HCT116 (cell line): ENCODE data around the gene DNAJC3. TPM values are rescaled to one million over a fixed set of nuclear protein-coding genes. Genes with fewer than 3 reads are reported as not detected.

Source experiments
- ATAC-seq: fragments of 200-7000 bp; cut with Tn5 transposase; 2 replicates; pipeline ENCODE4 v1.9.1; 2020; ENCODE audit warnings: mild to moderate bottlenecking, moderate library complexity
- BruUV-seq: library from RNA; stranded (reverse); fragments of 400-500 nt; replicated peaks from 2 replicates; lab custom pipeline; 2021; lab: Mats Ljungman, UMichigan
- CTCF ChIA-PET: fragments of 300-600 bp; sonication (Branson Sonifier 250); formaldehyde crosslinking; loops from one replicate; lab custom pipeline; 2021; ENCODE audit warnings: antibody characterized with exemption; lab: Charles Lee
- POLR2A ChIA-PET: fragments of 300-600, 350-600 bp; sonication (Branson Sonifier 250); formaldehyde crosslinking; loops from one replicate; lab custom pipeline; 2021; ENCODE audit warnings: antibody characterized with exemption; lab: Charles Lee
- RAD21 ChIA-PET, 2 experiments: fragments of 300-600 bp; sonication (Branson Sonifier 250); formaldehyde crosslinking; loops; one replicate each; lab custom pipeline; 2023; ENCODE audit warnings: low total read pairs in 2 of 2; ENCODE audit not compliant: uncharacterized antibody in 2 of 2, unreplicated experiment in 2 of 2, low non-redundant PET in 1 of 2; lab: Charles Lee
- DNase-seq: peaks from one replicate; pipeline ENCODE4 v3.0.0-alpha.2; 2010; ENCODE audit warnings: low read depth, low spot score
- H2AFZ ChIP-seq: fragments of 200-600 bp; shearing (Covaris generic), sonication (generic); 2 replicates; pipeline ENCODE4 v1.6.1; 2017; ENCODE audit warnings: low read depth, mixed run types, mixed read lengths, antibody characterized with exemption, low read length; ENCODE audit not compliant: poor library complexity, severe bottlenecking
- H3K27ac ChIP-seq: 2 replicates; pipeline ENCODE4 v1.5.1; 2012; ENCODE audit warnings: low read depth, low read length
- H3K27me3 ChIP-seq: fragments of 200-600 bp; sonication (generic); 2 replicates; pipeline ENCODE4 v1.6.1; 2016; ENCODE audit warnings: mixed run types, low read length, mixed read lengths; ENCODE audit not compliant: insufficient read depth
- H3K36me3 ChIP-seq, 2 experiments: fragments of 200-500 bp in 1 of 2; fragments of 200-600 bp in 1 of 2; sonication (Bioruptor generic) in 1 of 2; sonication (generic) in 1 of 2; 2 replicates each; pipeline versions ENCODE4 v1.5.1 to v1.6.1; 2014 to 2016; ENCODE audit warnings: low read length in 2 of 2, inconsistent platforms in 1 of 2, mixed read lengths in 1 of 2, mixed run types in 1 of 2; ENCODE audit not compliant: insufficient read depth in 2 of 2, control insufficient read depth in 1 of 2
- H3K4me1 ChIP-seq, 2 experiments: fragments of 200-600 bp in 1 of 2; sonication (generic) in 1 of 2; 2 replicates each; pipeline versions ENCODE4 v1.5.1 to v1.6.1; 2012 to 2017; ENCODE audit warnings: low read length in 2 of 2, inconsistent platforms in 1 of 2, mild to moderate bottlenecking in 1 of 2, mixed read lengths in 1 of 2, mixed run types in 1 of 2, moderate library complexity in 1 of 2; ENCODE audit not compliant: insufficient read depth in 2 of 2, control insufficient read depth in 1 of 2
- H3K4me2 ChIP-seq: fragments of 200-600 bp; sonication (generic); 2 replicates; pipeline ENCODE4 v1.6.1; 2017; ENCODE audit warnings: mixed run types, low read length, mixed read lengths
- H3K4me3 ChIP-seq, 2 experiments: fragments of 200-600 bp in 1 of 2; sonication (generic) in 1 of 2; replicated peaks in 1 of 2; 2 replicates each; pipeline ENCODE4 v1.5.1; 2011 to 2016; ENCODE audit warnings: low read length in 2 of 2, control low read depth in 1 of 2, low read depth in 1 of 2, mild to moderate bottlenecking in 1 of 2, mixed read lengths in 1 of 2, mixed run types in 1 of 2
- H3K79me2 ChIP-seq: fragments of 200-600 bp; sonication (generic); 2 replicates; pipeline ENCODE4 v1.6.1; 2017; ENCODE audit warnings: mild to moderate bottlenecking, mixed run types, low read length, moderate library complexity, mixed read lengths; ENCODE audit not compliant: insufficient read depth
- H3K9ac ChIP-seq: fragments of 200-600 bp; sonication (generic); 2 replicates; pipeline ENCODE4 v1.6.1; 2016; ENCODE audit warnings: low read length, mixed read lengths
- H3K9me2 ChIP-seq: fragments of 200-600 bp; sonication (generic), shearing (Covaris generic); 2 replicates; pipeline ENCODE4 v1.6.1; 2017; ENCODE audit warnings: mixed run types, mild to moderate bottlenecking, moderate library complexity; ENCODE audit not compliant: insufficient read depth
- H3K9me3 ChIP-seq, 2 experiments: fragments of 200-500 bp in 1 of 2; fragments of 200-600 bp in 1 of 2; sonication (Bioruptor generic) in 1 of 2; sonication (generic) in 1 of 2; 2 replicates each; pipeline ENCODE4 v1.6.1; 2014 to 2017; ENCODE audit warnings: low read length in 2 of 2, mixed read lengths in 2 of 2, inconsistent platforms in 1 of 2, low read depth in 1 of 2, mild to moderate bottlenecking in 1 of 2, mixed run types in 1 of 2, moderate library complexity in 1 of 2; ENCODE audit not compliant: control insufficient read depth in 1 of 2, insufficient read depth in 1 of 2
- H4K20me1 ChIP-seq: fragments of 200-600 bp; sonication (generic), shearing (Covaris generic); 2 replicates; pipeline ENCODE4 v1.6.1; 2017; ENCODE audit warnings: mixed run types, mild to moderate bottlenecking, moderate library complexity; ENCODE audit not compliant: insufficient read depth
- CEBPB ChIP-seq: IDR thresholded peaks from 2 replicates; pipeline ENCODE4 v1.6.1; 2012; ENCODE audit warnings: low read depth
- EGR1 ChIP-seq: IDR thresholded peaks from 2 replicates; pipeline ENCODE4 v1.6.1; 2012; ENCODE audit warnings: low read depth
- EZH2 ChIP-seq: fragments of 200-600 bp; sonication (generic); IDR thresholded peaks from 2 replicates; pipeline ENCODE4 v1.6.1; 2017; ENCODE audit warnings: antibody characterized with exemption, mixed run types
- EZH2phosphoT487 ChIP-seq: fragments of 200-600 bp; IDR thresholded peaks from 2 replicates; pipeline ENCODE4 v1.6.1; 2018; ENCODE audit warnings: antibody characterized with exemption, borderline replicate concordance
- FOSL1 ChIP-seq: IDR thresholded peaks from 2 replicates; pipeline ENCODE4 v1.6.1; 2012; ENCODE audit warnings: low read depth
- POLR2A ChIP-seq: IDR thresholded peaks from 2 replicates; pipeline ENCODE4 v1.7.0; 2011; ENCODE audit warnings: borderline replicate concordance; ENCODE audit not compliant: insufficient read depth, insufficient read length; ENCODE audit errors: extremely low read depth
- POLR2AphosphoS5 ChIP-seq: IDR thresholded peaks from 2 replicates; pipeline ENCODE4 v1.6.1; 2011; ENCODE audit warnings: mild to moderate bottlenecking, low read depth, low read length, moderate library complexity
- RAD21 ChIP-seq: IDR thresholded peaks from 2 replicates; pipeline ENCODE4 v1.6.1; 2012; ENCODE audit warnings: low read depth, mild to moderate bottlenecking
- REST ChIP-seq: IDR thresholded peaks from 2 replicates; pipeline ENCODE4 v1.6.1; 2012; ENCODE audit warnings: low read depth
- SP1 ChIP-seq: IDR thresholded peaks from 2 replicates; pipeline ENCODE4 v1.6.1; 2012; ENCODE audit warnings: low read depth
- SRF ChIP-seq: IDR thresholded peaks from 2 replicates; pipeline ENCODE4 v1.6.1; 2012; ENCODE audit warnings: low read depth
- TCF7L2 ChIP-seq: IDR thresholded peaks from 2 replicates; pipeline ENCODE4 v1.7.0; 2011; ENCODE audit warnings: borderline replicate concordance, inconsistent platforms; ENCODE audit not compliant: insufficient read depth, insufficient read length; ENCODE audit errors: extremely low read depth
- YY1 ChIP-seq: IDR thresholded peaks from 2 replicates; pipeline ENCODE4 v1.6.1; 2011; ENCODE audit warnings: low read length, low read depth, moderate library complexity, mild to moderate bottlenecking; ENCODE audit not compliant: insufficient replicate concordance; ENCODE audit errors: extremely low read depth
- ZFX ChIP-seq: fragments of 450-650 bp; IDR thresholded peaks from 2 replicates; pipeline ENCODE4 v1.6.1; 2017
- intact Hi-C: fragments of 100-400 bp; cut with micrococcal nuclease; formaldehyde crosslinking; loops from 2 replicates; pipeline ENCODE4 v1.10.0; 2022
- total RNA-seq: library from RNA; stranded (reverse); gene quantifications from one replicate; pipeline ENCODE4 v1.2.1, GENCODE V29; 2021; ENCODE audit not compliant: unreplicated experiment
- TF ChIP-seq, protein P1 (sequence below): IDR thresholded peaks from 2 replicates; pipeline ENCODE4 v1.6.1; 2011; ENCODE audit warnings: mild to moderate bottlenecking, low read length, moderate library complexity; ENCODE audit not compliant: insufficient replicate concordance; ENCODE audit errors: extremely low read depth
- TF ChIP-seq, protein P2 (sequence below): IDR thresholded peaks from 2 replicates; pipeline ENCODE4 v1.6.1; 2012

The DNAJC3 gene
- total RNA-seq, 1 experiment from 2014 or later, result 28.5 TPM

GRCh38 chr13:95647321-95647720 is 29.6 kb upstream of the DNAJC3 start:
- POLR2A ChIA-PET, result no interaction called here

GRCh38 chr13:95650696-95651095 is 26.2 kb upstream of the DNAJC3 start:
- no peak overlapping the region for H3K27ac ChIP-seq
- RAD21 ChIA-PET, result no interaction called here
- H4K20me1 ChIP-seq, result no peaks in the 10 kb centered on the region
- no peak overlapping the region for H2AFZ ChIP-seq
- no peaks in the 10 kb centered on the region for H3K79me2 ChIP-seq
- CTCF ChIA-PET, result no interaction called here
- intact Hi-C loops, result no loop called here
- no peaks in the 10 kb centered on the region for H3K27me3 ChIP-seq
- H3K4me3 ChIP-seq, result no peak overlapping the region
- no peaks in the 10 kb centered on the region for H3K4me1 ChIP-seq
- H3K4me2 ChIP-seq, result no peak overlapping the region
- H3K36me3 ChIP-seq, result no peaks in the 10 kb centered on the region
- H3K9ac ChIP-seq, result no peak overlapping the region
- no peaks in the 10 kb centered on the region for H3K9me3 ChIP-seq
- DNase-seq, result no peak
- no TSS peak for BruUV-seq
- H3K9me2 ChIP-seq, result no peaks in the 10 kb centered on the region
- no peak for ATAC-seq
- POLR2A ChIA-PET, result no interaction called here
- TF ChIP-seq, protein P1, sequence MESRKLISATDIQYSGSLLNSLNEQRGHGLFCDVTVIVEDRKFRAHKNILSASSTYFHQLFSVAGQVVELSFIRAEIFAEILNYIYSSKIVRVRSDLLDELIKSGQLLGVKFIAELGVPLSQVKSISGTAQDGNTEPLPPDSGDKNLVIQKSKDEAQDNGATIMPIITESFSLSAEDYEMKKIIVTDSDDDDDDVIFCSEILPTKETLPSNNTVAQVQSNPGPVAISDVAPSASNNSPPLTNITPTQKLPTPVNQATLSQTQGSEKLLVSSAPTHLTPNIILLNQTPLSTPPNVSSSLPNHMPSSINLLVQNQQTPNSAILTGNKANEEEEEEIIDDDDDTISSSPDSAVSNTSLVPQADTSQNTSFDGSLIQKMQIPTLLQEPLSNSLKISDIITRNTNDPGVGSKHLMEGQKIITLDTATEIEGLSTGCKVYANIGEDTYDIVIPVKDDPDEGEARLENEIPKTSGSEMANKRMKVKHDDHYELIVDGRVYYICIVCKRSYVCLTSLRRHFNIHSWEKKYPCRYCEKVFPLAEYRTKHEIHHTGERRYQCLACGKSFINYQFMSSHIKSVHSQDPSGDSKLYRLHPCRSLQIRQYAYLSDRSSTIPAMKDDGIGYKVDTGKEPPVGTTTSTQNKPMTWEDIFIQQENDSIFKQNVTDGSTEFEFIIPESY, result no peak
- TF ChIP-seq FOSL1 (no peak), EGR1 (no peak), REST (no peak), POLR2AphosphoS5 (no peak), YY1 (no peak), EZH2phosphoT487 (no peak), RAD21 (no peak), SRF (no peak)
- TF ChIP-seq, protein P2, sequence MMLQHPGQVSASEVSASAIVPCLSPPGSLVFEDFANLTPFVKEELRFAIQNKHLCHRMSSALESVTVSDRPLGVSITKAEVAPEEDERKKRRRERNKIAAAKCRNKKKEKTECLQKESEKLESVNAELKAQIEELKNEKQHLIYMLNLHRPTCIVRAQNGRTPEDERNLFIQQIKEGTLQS, result no peak

More at GRCh38 chr13:95647321-95647720, 29.6 kb upstream of the DNAJC3 start:
- Histone ChIP-seq H3K9ac (no peak overlapping the region), H4K20me1 (no peaks in the 10 kb centered on the region), H2AFZ (no peak overlapping the region), H3K36me3 (no peaks in the 10 kb centered on the region), H3K79me2 (no peaks in the 10 kb centered on the region), H3K9me2 (no peaks in the 10 kb centered on the region), H3K27ac (no peak overlapping the region), H3K27me3 (no peaks in the 10 kb centered on the region), H3K9me3 (no peaks in the 10 kb centered on the region), H3K4me3 (no peak overlapping the region), H3K4me2 (no peak overlapping the region), H3K4me1 (no peaks in the 10 kb centered on the region)
- ChIA-PET CTCF (interaction anchor here (1.3 kb wide), 1 partner anchor 14 kb away, joined by 3 read pairs; no protein-coding TSS in a partner anchor), RAD21 (no interaction called here)
- BruUV-seq, result no TSS peak
- intact Hi-C loops, result no loop called here
- TF ChIP-seq POLR2A (no peak), EGR1 (no peak), CEBPB (no peak), EZH2 (no peak), ZFX (no peak), YY1 (no peak), TCF7L2 (no peak), FOSL1 (no peak), RAD21 (no peak), SP1 (no peak)
- DNase-seq (no peak), ATAC-seq (no peak)
